Hindlimb muscle (tissue), 1 donor: Measurements from ENCODE around the gene TRPV2. TPM values are rescaled to one million over a fixed set of nuclear protein-coding genes. Genes with fewer than 3 reads are reported as not detected.
"Not testable (repeated sequence)": the region's sequence is repeated elsewhere in the genome, so short reads cannot be mapped to it uniquely, and the experiment has no call there.

ENCODE experiments used
- DNase-seq: peaks from one replicate; pipeline ENCODE4 v3.0.0-alpha.2; 2013
- polyA plus RNA-seq: library from polyadenylated mRNA; unstranded; fragments of 120-200 nt; gene quantifications from one replicate; pipeline ENCODE4 v1.2.1, GENCODE V29; 2013; ENCODE audit not compliant: insufficient read length

Gene TRPV2
- polyA plus RNA-seq, 1 donor: 4.6 TPM

- no peak for DNase-seq
These were observed 20.8 kb downstream of the TRPV2 start for GRCh38 chr17:16435925-16436886.

GRCh38 chr17:16437083-16437482, 21.7 kb downstream of the TRPV2 start:
- DNase-seq: no peak

- no peak for DNase-seq
These were observed 22.8 kb downstream of the TRPV2 start for GRCh38 chr17:16438173-16438556.

GRCh38 chr17:16438557-16439302, 23.4 kb downstream of the TRPV2 start:
- peak; percentile 99 for DNase-seq

GRCh38 chr17:16439303-16439791, 24.0 kb downstream of the TRPV2 start:
- no peak for DNase-seq

- no peak for DNase-seq
These were observed 24.5 kb downstream of the TRPV2 start for GRCh38 chr17:16439811-16440351.

- DNase-seq: not testable (repeated sequence)
These were observed 25.0 kb downstream of the TRPV2 start for GRCh38 chr17:16440354-16440753.

GRCh38 chr17:16440901-16441629, 25.7 kb downstream of the TRPV2 start:
- DNase-seq: no peak

- DNase-seq: no peak
These were observed 26.8 kb downstream of the TRPV2 start for GRCh38 chr17:16442141-16442540.

- DNase-seq: no peak
These were observed 27.5 kb downstream of the TRPV2 start for GRCh38 chr17:16442594-16443510.

GRCh38 chr17:16443511-16444257, 28.3 kb downstream of the TRPV2 start:
- no peak for DNase-seq

GRCh38 chr17:16444258-16444886, 29.0 kb downstream of the TRPV2 start:
- DNase-seq: no peak

- DNase-seq: no peak
These were observed 31.1 kb downstream of the TRPV2 start for GRCh38 chr17:16446338-16446983.

- no peak for DNase-seq
These were observed 32.3 kb downstream of the TRPV2 start for GRCh38 chr17:16447676-16448075.

GRCh38 chr17:16448490-16448889, 33.1 kb downstream of the TRPV2 start:
- no peak for DNase-seq

- no peak for DNase-seq
These were observed 33.8 kb downstream of the TRPV2 start for GRCh38 chr17:16449121-16449570.

GRCh38 chr17:16450028-16450427, 34.7 kb downstream of the TRPV2 start:
- no peak for DNase-seq

GRCh38 chr17:16452268-16452667, 36.9 kb downstream of the TRPV2 start:
- DNase-seq: not testable (repeated sequence)

GRCh38 chr17:16453493-16453851, 38.1 kb downstream of the TRPV2 start:
- DNase-seq: no peak
